Measurements from ENCODE around the gene MINAR2. TPM values are rescaled to one million over a fixed set of nuclear protein-coding genes. Genes with fewer than 3 reads are reported as not detected.

Gene MINAR2
- total and polyA plus RNA-seq, 9 of the 15 experiments (the other 6 are each of a cell fraction or from before 2014, with no cell fraction given), result not detected

DNA sequence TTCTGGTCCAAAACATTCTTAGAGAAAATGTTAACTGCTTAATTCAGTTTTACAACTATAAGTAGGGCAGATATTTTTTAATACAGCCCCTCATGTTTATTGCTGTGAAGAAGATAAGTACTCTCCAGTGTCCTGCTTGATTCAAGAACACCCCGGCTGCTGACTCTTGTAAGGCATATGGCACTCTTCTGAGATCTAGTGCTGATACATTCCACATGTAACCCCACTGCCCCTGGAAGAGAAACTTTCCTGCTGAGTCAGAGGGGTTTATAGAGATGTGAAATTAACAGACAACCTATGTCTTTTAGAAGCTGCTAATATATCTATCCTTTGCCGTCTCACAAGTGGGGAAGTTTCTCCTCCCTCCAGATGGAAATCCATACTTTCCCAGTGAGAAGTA lies 1.0 kb upstream of the MINAR2 start:
- in situ Hi-C loops (cut with MboI) (no loop called here), intact Hi-C loops (cut with micrococcal nuclease) (no loop called here)
- POLR2A ChIA-PET, result no interaction called here
- no peaks in the 10 kb centered on the region for H3K79me2 ChIP-seq (ENCODE audit: control insufficient read depth, insufficient read depth, low read length)
- WGBS (ENCODE audit: insufficient coverage, low coverage, missing lambda C conversion rate), result 0% methylated on average over 2 of the region's 2 CpGs
- no peaks in the 10 kb centered on the region for H4K20me1 ChIP-seq (replicated peaks; ENCODE audit: control insufficient read depth, insufficient read depth, low read length)
- H3K9me3 ChIP-seq (replicated peaks; ENCODE audit: control insufficient read depth, insufficient read depth, low read depth, low read length), result no peaks in the 10 kb centered on the region
- TF ChIP-seq MYNN (IDR thresholded peaks at IDR 0.05) (no peak), MYNN (CRISPR knock-in tag; IDR thresholded peaks at IDR 0.05) (no peak)
- H2AFZ ChIP-seq (ENCODE audit: low read depth, low read length), result no peak overlapping the region
- no peak overlapping the region for H3K4me3 ChIP-seq
- no peak overlapping the region for H3K4me2 ChIP-seq (ENCODE audit: insufficient read depth, low read length)
- no peak overlapping the region for H3K9ac ChIP-seq (ENCODE audit: insufficient read depth in 1 of 2, low read depth in 2 of 2, low read length in 2 of 2)
- no peak for FAIRE-seq
- no peak for ATAC-seq
- CTCF ChIA-PET (ENCODE audit: low intra/inter-chr PET ratio), result no interaction called here
- no peak overlapping the region for H3K27ac ChIP-seq (ENCODE audit: extremely low read depth, low read depth, low read length)
- no peaks in the 10 kb centered on the region for H3K4me1 ChIP-seq (replicated peaks in 1 of 2; ENCODE audit: control insufficient read depth in 2 of 2, insufficient read depth in 2 of 2, low read length in 2 of 2)
- H3K27me3 ChIP-seq (ENCODE audit: control insufficient read depth in 2 of 2, insufficient read depth in 2 of 2, low read length in 2 of 2), result no peaks in the 10 kb centered on the region
- H3K36me3 ChIP-seq (ENCODE audit: control insufficient read depth, insufficient read depth, low read length), result no peaks in the 10 kb centered on the region
- DNase-seq (ENCODE audit: extremely low read depth in 1 of 4, low spot score in 3 of 4), result no peak
- no TSS peak for BruUV-seq (replicated peaks)
- H3K9me1 ChIP-seq (ENCODE audit: control insufficient read depth, insufficient read depth, low read length), result no peaks in the 10 kb centered on the region

DNA sequence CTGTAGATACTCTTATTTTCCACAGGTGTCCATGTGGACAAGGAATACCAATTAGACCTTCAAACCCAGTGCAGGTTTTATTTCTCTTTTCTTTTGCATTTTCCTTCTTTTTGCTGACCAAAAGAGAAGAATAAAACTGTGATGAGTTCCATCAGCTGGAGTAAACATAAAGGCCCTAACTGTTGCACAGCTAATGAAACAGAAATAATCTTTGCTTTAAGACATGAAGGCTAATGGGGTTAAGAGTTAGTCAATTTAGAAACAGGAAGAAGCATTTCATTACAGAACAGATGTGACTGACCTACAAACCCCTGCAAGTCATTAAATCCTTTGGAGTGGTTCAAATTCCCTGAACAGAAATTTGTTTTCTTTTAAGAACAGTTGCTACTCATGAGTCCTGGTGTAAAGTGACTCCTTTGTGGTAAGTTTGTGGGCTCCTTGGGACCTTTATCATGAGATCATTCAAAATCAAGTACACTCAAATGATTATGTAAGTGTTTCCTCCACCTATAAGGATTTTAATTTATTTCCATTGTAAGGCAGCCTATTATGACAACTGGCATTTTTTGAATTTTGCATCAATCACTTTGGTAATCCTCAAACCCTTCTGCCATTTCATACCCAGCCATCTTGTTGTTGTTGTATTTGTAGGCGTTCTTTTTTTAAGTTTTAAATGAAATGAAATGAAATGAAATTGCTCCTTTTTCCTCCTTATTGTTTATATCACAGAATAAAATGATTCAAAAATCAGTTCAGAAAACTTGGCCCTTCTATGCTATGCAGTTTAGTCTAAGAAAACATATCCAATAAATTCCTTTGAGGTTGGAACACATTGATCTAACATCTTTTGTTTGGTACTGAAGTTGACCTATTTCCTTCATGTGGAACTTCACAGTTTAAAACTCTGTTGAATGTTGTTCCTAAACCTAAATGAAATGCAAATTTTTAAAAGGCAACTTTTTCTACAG lies 1.3 kb downstream of the MINAR2 start:
- Histone ChIP-seq H3K4me1 (replicated peaks in 1 of 2; ENCODE audit: control insufficient read depth in 2 of 2, insufficient read depth in 2 of 2, low read length in 2 of 2) (no peaks in the 10 kb centered on the region), H3K27me3 (ENCODE audit: control insufficient read depth in 2 of 2, insufficient read depth in 2 of 2, low read length in 2 of 2) (no peaks in the 10 kb centered on the region), H3K36me3 (ENCODE audit: control insufficient read depth, insufficient read depth, low read length) (no peaks in the 10 kb centered on the region), H3K27ac (ENCODE audit: extremely low read depth, low read depth, low read length) (no peak overlapping the region), H3K79me2 (ENCODE audit: control insufficient read depth, insufficient read depth, low read length) (no peaks in the 10 kb centered on the region), H3K9me1 (ENCODE audit: control insufficient read depth, insufficient read depth, low read length) (no peaks in the 10 kb centered on the region), H2AFZ (ENCODE audit: low read depth, low read length) (no peak overlapping the region), H3K4me2 (ENCODE audit: insufficient read depth, low read length) (no peak overlapping the region), H3K4me3 (no peak overlapping the region), H3K9ac (ENCODE audit: insufficient read depth in 1 of 2, low read depth in 2 of 2, low read length in 2 of 2) (no peak overlapping the region), H4K20me1 (replicated peaks; ENCODE audit: control insufficient read depth, insufficient read depth, low read length) (no peaks in the 10 kb centered on the region), H3K9me3 (replicated peaks; ENCODE audit: control insufficient read depth, insufficient read depth, low read depth, low read length) (no peaks in the 10 kb centered on the region)
- no peak for ATAC-seq
- DNase-seq (ENCODE audit: extremely low read depth in 1 of 4, low spot score in 3 of 4), result no peak
- intact Hi-C loops (cut with micrococcal nuclease), result no loop called here
- in situ Hi-C loops (cut with MboI), result no loop called here
- ChIA-PET CTCF (ENCODE audit: low intra/inter-chr PET ratio) (no interaction called here), POLR2A (interaction anchor here (0.6 kb wide), 1 partner anchor 175 kb away, joined by 3 read pairs; no protein-coding TSS in a partner anchor)
- FAIRE-seq, result no peak
- 0% methylated on average over 1 of the region's 1 CpG for WGBS (ENCODE audit: insufficient coverage, low coverage, missing lambda C conversion rate)
- no TSS peak for BruUV-seq (replicated peaks)
- TF ChIP-seq ZNF780A (CRISPR knock-in tag; IDR thresholded peaks at IDR 0.05), result no peak
- no peak for TF ChIP-seq JUNB (CRISPR knock-in tag; conservative IDR thresholded peaks at IDR 0.05)
- TF ChIP-seq PHB2 (IDR thresholded peaks at IDR 0.05; ENCODE audit: low read depth), result no peak
- no peak for TF ChIP-seq GTF2A2 (tag; IDR thresholded peaks at IDR 0.05)
- TF ChIP-seq MBD2 (IDR thresholded peaks at IDR 0.05; ENCODE audit: borderline replicate concordance, low read depth), result no peak
- no peak for TF ChIP-seq SMARCA4 (IDR thresholded peaks at IDR 0.05)
- TF ChIP-seq, protein P1, sequence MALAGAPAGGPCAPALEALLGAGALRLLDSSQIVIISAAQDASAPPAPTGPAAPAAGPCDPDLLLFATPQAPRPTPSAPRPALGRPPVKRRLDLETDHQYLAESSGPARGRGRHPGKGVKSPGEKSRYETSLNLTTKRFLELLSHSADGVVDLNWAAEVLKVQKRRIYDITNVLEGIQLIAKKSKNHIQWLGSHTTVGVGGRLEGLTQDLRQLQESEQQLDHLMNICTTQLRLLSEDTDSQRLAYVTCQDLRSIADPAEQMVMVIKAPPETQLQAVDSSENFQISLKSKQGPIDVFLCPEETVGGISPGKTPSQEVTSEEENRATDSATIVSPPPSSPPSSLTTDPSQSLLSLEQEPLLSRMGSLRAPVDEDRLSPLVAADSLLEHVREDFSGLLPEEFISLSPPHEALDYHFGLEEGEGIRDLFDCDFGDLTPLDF (CRISPR knock-in tag; IDR thresholded peaks at IDR 0.05), result no peak
- no peak for TF ChIP-seq KAT8 (IDR thresholded peaks at IDR 0.05; ENCODE audit: low read depth)
- TF ChIP-seq GABPA (tag; conservative IDR thresholded peaks at IDR 0.05; ENCODE audit: low read depth), result no peak
- TF ChIP-seq BRCA1 (IDR thresholded peaks at IDR 0.05), result no peak
- no peak for TF ChIP-seq BRCA1 (CRISPR knock-in tag; IDR thresholded peaks at IDR 0.05)
- TF ChIP-seq OTX1 (CRISPR knock-in tag; IDR thresholded peaks at IDR 0.05), result no peak
- TF ChIP-seq RAD51 (IDR thresholded peaks at IDR 0.05; ENCODE audit: borderline replicate concordance, low read depth), result no peak
- no peak for TF ChIP-seq PTBP1 (IDR thresholded peaks at IDR 0.05; ENCODE audit: low read depth, low read length)
- TF ChIP-seq TBP (optimal IDR thresholded peaks at IDR 0.05; ENCODE audit: low read depth, low read length), result no peak
